ENCODE data around the gene NANOGP8.

GRCh38 chr15:35062738-35063099, 22.4 kb downstream of the NANOGP8 start:
- TF ChIP-seq CTCF (IDR thresholded peaks at IDR 0.05) (no peak), POLR2A (IDR thresholded peaks at IDR 0.05) (no peak)
